ENCODE measurements around the gene HIGD1B. TPM values are rescaled to one million over a fixed set of nuclear protein-coding genes. Genes with fewer than 3 reads are reported as not detected.

HIGD1B gene
- total RNA-seq, 1 donor from 2014 or later, result not detected

DNA sequence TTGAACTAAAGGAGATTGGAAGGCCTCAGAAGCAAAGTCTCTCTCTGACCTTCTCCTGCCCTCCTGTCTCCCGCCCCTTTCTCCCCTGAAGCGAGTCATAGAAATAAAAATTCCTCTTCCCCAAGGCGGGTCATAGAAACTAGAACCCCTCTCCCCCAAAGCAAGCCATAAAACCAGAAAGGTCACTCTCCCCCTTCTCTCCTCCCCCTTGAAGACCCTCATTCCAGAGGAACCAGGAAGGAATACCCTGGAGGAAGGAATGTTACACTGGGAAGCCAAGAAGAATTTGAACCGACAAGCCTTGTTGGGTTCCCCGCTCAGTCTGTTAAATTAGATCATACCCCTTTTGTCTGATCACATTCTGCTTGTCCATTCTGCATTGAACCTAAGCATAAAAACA lies 14.9 kb upstream of the HIGD1B start:
- ATAC-seq (no peak), DNase-seq (ENCODE audit: low spot score) (no peak)

DNA sequence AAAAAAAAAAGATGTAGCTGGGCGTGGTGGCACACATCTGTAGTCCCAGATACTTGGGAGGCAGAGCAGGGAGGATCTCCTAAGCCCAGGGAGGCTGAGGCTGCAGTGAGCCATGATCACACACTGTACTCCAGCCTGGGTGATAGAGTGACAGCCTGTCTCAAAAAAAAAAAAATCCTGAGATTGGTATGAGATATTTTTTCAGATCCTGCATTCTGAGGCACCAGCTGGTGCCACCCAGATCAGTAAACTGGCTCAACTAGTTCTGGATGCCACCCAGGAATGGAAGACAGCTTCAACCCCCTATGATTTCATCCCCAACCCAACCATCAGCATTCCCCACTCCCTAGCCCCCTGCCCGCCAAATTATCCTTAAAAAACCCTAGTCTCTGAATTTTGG lies 10.5 kb upstream of the HIGD1B start:
- DNase-seq (ENCODE audit: low spot score) (no peak), ATAC-seq (no peak)

DNA sequence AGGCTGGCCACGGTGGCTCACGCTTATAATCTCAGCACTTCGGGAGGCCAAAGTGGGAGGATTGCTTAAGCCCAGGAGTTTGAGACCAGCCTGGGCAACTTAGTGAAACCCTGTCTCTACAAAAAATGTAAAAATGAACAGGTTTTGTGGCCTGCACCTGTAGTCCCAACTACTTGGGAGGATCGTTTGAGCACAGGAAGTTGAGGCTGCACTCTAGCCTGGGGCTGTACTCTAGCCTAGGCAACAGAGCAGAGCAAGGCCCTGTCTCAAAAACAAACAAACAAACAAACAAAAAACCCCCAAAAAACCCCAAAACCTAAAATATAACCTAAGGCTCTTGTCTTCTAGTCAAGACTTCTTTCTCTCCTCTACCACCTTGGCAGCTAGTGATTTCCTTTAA lies 7.4 kb upstream of the HIGD1B start:
- DNase-seq (ENCODE audit: low spot score) (no peak), ATAC-seq (no peak)

DNA sequence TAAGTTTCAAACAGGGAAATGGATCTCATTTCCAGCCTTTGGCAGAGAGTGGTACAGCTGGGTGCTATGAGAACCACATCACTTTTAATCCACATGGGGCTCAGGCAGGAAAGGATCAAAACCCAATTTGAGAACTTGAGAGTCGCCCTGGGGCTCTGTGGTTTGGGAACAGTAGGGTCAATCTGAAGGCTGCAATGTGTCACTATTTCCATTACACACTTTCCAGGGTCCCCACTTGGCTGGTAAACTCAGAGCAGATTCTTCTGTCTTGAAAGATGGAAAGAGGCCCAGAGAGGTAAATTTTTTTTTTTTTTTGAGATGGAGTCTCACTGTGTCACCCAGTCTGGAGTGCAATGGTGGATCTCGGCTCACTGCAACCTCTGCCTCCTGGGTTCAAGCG lies 6.7 kb upstream of the HIGD1B start:
- no peak for ATAC-seq

DNA sequence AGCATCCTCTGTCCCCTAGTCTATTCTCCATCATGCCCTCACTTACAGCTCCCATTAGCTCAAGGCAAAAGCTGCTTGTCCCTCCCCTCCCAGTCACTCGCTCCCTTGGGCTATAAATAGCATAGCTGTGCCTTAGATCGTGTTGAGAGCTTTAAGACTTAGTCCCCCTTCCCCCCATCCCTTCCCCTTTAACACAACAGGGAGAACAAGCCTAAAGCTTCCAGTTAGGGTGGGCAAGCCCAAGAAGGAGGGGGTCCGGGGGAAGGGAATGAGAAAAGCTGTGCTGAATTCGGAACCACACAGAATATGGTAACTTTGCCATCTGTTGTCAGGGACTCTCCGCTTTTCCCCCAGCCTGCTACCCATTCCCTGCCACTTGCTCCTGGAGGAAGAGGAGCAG lies 4.9 kb upstream of the HIGD1B start:
- ATAC-seq (no peak), DNase-seq (ENCODE audit: low spot score) (no peak)

More for the DNA sequence above, 6.7 kb upstream of the HIGD1B start:
- DNase-seq (ENCODE audit: low spot score), result no peak

DNA sequence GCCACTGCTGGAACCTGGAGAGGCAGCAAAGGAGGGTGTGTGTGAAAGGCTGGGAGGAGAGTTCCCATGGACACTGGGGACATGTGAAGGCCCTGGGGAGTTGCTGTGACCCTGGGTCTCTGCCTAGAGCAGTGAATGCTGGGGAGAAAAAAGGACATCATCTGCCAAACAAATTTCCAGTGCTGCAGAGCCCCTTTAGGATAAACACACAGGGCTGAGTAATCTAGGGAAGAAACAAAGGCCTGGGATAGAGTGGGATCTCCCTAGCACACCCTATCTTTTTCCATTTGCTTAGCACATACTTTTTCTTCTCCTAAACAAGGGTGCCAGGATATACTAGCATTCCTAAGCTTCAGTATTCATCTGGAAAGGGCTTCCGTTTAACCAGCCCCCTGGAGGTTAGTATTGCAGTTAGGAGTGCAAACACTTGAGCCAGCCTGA lies 3.3 kb upstream of the HIGD1B start:
- ATAC-seq, result no peak
- no peak for DNase-seq (ENCODE audit: low spot score)

DNA sequence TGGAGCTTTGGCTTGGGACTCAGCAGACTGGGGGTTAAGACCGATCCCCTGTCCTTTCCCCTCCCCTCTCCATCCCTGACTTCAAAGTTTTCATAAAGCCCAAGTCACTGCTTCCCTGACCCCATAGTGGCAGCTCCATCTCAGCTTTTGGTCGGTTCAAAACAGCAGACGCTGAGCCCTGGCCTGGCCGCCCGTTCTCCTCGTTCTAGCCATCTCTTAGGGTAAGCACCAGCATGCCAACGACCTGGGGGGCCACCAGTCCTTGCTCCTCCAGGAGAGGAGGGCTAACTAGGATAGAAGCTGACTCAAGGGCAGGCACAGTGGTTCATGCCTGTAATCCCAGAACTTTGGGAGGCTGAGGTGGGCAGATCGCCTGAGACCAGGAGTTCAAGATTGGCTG lies 1.5 kb upstream of the HIGD1B start:
- DNase-seq (ENCODE audit: low spot score) (no peak), ATAC-seq (no peak)

DNA sequence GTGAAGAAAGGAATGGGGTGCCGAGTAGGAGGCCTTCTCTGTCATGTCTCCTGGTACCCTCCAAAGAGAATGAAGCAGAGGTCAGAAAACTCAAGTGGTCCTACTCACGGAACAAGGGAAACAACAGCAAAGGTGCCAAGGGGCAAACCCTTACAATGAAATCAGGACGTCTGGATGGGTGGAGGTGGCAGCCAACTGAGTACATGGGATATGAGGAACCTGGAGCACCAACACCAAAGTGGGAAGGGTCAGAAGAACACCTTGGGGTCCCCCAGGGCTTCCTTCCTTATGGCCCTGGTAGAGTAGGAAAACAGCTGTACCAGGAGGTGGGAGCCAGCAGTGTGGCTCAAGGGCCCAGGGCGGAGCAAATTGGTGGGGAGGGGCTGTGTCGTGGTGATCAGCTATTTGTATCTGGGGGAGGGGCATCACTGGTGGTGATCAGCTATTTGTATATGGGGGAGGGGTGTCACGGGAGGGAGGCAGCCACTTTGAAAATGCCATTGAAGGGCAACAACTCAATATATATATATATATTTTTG lies 643 bp downstream of the HIGD1B start:
- DNase-seq (ENCODE audit: low spot score) (no peak), ATAC-seq (no peak)

DNA sequence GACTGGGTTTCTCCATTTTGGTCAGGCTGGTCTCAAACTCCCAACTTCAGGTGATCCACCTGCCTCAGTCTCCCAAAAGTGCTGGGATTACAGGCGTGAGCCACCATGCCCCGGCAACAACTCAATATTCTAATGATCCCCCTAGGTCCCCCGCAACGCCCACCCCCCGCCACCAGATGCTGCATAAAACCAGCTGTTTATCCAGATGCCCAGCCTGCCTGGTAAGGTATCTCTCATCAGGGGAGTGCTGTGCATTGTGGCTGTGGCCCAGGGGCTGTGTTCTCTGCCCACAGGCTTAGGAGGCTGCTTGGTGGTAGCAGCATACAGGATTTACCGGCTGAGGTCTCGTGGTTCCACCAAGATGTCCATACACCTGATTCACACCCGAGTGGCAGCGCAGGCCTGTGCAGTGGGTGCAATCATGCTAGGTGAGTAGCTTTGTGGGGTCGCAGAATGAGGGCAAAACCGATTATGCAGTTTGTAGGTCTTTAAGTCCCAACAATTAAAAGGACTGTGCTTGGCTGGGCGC lies 1.3 kb downstream of the HIGD1B start:
- DNase-seq (ENCODE audit: low spot score) (no peak), ATAC-seq (no peak)

DNA sequence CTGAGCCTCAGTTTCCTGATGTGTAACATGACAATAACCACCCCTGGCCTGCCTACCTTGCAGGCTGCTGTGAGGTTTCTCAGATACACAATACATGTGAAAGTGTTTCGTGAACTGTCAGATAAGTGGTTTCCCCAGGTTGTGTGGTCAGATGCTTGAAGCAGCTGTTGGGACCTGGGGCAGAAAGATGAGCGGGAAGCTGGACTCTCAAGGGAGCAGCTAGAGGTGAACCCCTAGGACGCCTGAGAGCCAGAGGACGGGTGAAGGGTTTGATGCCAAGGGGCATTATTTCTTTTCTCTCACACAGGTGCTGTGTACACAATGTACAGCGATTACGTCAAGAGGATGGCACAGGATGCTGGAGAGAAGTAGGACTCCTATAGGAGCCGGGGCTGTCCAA lies 2.3 kb downstream of the HIGD1B start:
- DNase-seq (ENCODE audit: low spot score), result no peak
- ATAC-seq, result no peak

DNA sequence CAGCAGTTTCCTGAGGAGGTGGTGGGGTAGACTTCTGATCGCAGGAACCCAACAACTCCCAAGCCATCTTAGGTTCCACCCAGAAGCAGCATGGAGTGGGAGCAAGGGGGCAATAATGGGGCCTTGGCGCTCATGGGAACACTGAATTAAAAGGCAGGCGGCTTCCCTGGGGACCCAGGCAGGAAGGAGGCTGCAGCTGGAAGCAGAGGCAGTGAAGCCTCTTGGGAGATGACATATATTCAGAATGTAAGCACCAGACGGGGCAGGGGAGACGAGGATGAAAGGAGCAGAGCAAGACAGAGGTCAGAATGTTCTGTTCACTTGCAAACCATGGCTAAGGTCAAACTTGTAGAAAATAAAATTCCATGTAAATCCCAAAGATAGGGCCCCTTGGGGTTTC lies 2.9 kb downstream of the HIGD1B start:
- ATAC-seq, result no peak
- DNase-seq (ENCODE audit: low spot score), result no peak

DNA sequence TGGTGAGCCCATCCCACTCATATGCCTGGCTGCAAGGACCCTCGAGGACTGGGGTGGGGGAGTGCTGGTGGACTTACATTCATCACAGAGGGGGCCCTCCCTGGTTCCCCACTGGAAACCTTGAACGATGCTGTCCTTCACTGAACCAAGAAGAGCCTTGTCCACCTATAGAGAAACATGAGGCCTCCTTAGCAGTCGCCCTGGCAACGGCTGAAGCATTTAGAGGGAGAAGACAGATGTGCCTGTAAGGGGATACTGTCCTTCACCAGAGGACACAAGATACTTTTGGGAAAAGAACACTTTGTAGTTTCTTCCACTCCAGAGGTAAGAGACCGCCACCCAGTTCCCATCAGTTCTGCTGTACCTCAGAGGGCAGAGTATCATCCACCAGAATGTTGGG lies 6.5 kb downstream of the HIGD1B start:
- no peak for ATAC-seq
- DNase-seq (ENCODE audit: low spot score), result no peak

DNA sequence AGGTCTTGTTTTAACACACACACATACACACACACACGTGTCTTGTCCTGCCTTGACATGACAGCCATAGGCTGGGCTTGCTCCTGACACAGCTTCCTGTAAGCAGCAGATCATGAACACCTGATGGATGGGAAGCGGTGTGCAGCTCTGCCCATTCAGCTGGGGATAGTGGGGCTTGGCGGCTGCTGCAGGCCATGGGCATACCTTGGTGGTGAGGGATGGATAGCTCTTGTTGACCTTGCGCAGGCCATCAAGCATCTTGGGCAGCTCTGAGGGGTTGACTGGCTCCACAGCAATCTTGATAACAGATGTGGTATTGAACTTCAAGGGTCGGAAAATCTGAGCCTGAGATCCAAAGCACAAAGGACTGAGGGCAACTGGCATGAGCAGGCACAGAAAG lies 12.0 kb downstream of the HIGD1B start:
- ATAC-seq (no peak), DNase-seq (ENCODE audit: low spot score) (no peak)

DNA sequence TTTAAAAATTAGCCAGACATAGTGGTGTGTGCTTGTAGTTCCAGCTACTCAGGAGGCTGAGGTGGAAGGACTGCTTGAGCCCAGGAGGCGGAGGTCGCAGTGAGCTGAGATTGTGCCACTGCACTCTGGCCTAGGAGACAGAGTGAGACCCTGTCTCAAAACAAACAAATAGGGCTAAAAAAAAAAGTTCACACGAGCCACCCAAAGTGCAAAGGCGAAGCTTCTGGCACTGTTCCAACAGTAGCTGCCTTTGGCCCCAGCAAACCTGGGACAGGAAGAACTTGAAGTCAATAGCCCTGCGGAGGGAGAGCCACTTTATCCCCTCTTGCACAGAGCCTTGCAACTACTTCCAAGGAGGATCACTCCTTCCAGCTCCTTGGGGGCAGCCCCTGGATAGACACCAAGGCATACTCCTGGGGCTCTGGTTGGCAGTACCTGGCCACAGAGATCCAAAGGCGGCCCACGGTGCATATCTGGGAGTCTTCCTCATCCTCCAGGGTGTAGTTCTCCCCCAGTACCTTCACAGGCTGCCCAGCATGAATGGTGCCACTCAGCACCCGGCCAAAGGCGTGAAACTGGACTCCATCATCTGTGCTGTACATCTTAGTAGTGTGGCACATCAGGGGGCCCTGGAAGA lies 14.7 kb downstream of the HIGD1B start:
- ATAC-seq, result peak; percentile 47
- no peak for DNase-seq (ENCODE audit: low spot score)

DNA sequence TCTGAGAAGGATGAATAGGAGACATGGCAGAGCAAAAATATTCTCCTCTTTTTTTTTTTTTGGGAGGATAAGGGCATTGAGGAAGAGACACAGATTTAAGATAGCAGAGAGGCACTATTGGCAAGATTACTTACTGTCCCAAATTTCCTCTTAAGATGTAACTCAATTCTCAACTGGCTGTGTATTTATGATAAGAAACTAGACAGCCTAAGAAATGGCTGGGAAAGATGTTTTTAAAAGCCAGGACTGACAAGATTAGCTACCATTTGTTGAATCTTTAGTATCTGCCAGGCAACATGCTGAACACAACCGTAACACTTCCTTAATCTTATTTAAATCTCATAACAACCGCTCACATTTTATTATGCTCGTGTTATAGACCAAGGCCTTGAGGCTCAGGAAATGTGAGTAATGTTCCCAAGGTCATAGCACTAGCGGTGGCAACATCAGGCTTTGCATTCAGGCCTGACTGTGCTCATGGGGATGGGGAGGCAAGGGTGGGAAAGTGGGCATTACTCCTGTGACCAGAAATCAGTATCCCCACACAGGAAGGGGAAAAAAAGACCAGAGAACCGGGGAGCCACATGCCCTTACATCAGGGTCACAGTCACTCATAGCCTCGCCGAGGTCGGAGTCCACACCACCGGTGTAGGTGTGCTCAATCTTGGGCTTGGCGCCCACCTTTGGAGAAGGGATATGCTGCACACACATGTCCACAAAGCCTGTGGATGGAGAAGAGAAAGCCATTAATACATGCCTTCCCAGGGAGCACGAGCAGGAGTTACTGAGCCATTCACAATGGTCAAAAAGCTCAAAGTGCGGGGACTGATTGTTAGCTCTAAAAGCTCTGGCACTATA lies 15.6 kb downstream of the HIGD1B start:
- ATAC-seq, result no peak

DNA sequence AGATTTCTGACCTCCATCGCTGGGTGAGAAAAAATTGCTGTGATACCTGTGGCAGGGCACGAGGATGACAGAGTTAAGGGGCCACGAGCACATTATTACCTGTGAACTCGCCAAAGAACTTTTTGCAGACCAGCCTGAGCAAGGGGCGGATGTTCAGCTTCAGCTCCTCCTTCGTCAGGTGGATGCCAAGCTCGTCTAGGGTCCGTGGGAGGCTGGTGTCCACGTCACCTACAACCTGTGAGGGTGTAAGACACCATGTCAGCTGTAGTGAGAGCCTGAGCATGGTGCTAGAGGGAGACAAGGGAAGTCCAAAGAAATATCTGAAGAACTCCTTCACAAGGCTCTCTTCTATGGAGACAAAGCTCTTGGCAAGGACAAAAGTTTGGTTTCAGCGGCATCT lies 17.1 kb downstream of the HIGD1B start:
- ATAC-seq, result peak; percentile 15
- DNase-seq (ENCODE audit: low spot score), result no peak

More for the DNA sequence above, 15.6 kb downstream of the HIGD1B start:
- no peak for DNase-seq (ENCODE audit: low spot score)

DNA sequence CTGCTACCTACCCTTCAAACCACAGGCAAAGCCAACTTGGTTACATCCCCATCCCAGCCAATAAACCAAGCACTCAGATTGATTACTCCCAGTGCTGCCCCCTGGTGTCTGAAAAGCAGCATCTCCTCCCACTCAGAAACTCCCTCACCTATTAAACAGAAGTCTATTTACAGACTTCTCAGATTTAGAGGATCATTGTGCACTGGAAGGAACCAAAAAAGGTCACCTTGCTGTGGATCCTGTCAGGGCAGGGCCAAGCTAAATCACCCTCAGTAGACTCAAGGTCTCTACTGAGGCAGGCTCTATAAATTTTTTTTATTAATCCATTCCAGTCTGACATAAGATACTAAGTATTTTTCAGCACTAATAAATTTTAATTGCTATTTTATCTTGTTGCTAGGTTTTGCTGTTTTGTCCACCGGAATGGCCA lies 17.6 kb downstream of the HIGD1B start:
- DNase-seq (ENCODE audit: low spot score), result peak; percentile 59
- ATAC-seq, result peak; percentile 94

DNA sequence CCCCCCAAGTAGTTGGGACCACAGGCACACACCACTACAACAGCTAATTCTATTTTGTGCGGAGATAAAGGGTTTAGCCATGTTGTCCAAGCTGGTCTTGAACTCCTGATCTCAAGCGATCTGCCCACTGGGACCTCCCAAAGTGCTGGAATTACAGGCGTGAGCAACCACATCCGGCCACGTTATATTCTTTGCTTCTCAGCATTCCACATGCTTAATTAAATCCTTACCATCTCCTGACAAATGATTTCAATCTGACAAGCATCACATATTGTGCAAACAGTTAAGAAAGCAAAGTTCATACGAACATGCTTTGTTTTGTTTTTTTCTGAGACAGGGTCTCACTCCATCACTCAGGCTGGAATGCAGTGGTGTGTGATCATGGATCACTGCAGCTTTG lies 18.2 kb downstream of the HIGD1B start:
- ATAC-seq (no peak), DNase-seq (ENCODE audit: low spot score) (no peak)

DNA sequence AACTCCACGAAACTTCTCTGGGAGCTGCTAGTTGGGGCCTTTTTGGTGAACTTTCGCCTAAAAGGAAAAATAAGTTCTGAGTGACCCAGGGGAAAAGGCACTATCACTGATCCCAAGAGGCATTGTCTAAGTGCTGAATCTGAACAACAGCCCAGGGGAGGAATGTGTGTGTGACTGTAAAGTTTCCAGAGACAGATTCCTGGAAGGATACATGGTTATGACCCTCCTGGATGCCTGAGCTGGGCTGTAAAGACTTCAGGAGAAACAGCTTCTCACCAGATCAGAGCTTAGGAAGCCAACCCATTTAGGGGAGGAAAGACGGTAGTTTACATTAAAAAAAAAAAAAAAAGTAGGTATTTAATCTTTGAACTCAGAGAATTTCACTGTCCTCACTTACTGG lies 20.2 kb downstream of the HIGD1B start:
- ATAC-seq, result no peak
- DNase-seq (ENCODE audit: low spot score), result no peak

DNA sequence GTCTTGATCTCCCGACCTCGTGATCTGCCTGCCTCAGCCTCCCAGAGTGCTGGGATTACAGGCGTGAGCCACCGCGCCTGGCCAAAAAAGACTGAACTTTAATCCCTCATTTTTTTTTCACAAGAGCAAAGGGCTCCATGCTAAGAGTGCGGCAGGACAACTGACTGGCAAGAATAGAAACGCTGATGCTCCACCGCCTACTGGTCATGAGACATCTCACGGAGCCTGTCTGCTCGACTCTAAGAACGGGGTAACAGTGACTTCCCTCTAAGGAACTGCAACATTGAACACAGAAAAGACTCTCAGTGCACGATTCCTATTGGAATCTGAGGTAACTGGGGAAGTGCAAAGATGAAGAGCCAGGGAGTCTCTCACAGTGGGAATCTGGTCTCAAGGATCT lies 23.9 kb downstream of the HIGD1B start:
- ATAC-seq, result no peak

DNA sequence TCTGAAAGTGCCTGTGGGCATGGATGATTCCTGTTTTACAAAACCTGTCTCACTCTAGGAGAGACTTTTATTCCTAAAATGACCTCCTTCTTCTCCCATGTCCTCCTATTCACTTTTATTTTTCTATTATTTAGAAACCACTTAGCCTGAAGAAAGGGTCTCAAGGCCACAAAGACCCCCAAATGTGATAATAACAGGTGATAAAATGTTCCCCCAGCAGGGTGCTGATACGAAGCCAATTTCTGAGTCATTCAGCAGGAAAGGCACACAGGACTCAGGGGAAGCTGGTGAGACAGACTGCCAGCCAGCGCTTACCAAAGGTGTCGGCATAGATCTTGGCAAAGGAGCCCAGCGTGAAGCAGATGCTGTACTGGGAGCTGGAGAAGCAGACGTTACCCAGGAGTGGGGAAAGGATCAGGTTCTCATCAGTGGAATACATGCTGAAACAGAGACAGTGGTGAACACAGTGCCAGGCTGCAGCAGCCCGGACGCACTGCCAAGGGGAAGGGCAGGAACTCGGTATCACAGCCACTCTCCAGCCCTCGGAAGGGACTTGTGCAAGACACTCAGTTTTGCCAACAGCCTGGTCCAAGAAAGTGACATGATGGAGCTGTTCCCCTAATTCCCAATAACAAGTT lies 24.6 kb downstream of the HIGD1B start:
- ATAC-seq (peak; percentile 48), DNase-seq (ENCODE audit: low spot score) (no peak)

More for the DNA sequence above, 23.9 kb downstream of the HIGD1B start:
- no peak for DNase-seq (ENCODE audit: low spot score)

All from left lobe of liver (tissue), 2 donors.